ENCODE data around the gene HERPUD2. TPM values are rescaled to one million over a fixed set of nuclear protein-coding genes. Genes with fewer than 3 reads are reported as not detected.

Gene HERPUD2
- total and polyA plus RNA-seq, 2 donors (not counting 3 experiments of a cell fraction or from before 2014, with no cell fraction given): 33.9 to 42.0 TPM

GRCh38 chr7:35658606-35659201 is 36.2 kb downstream of the HERPUD2 start:
- Histone ChIP-seq H3K79me2 (ENCODE audit: control insufficient read depth, insufficient read depth, low read length) (peaks cover 10% of the 10 kb centered on the region), H3K4me2 (ENCODE audit: insufficient read depth, low read length) (no peak overlapping the region), H2AFZ (ENCODE audit: low read depth, low read length) (no peak overlapping the region), H3K9me1 (replicated peaks; ENCODE audit: control insufficient read depth, extremely low read depth, insufficient read depth, low read length) (no peaks in the 10 kb centered on the region), H4K20me1 (replicated peaks; ENCODE audit: control insufficient read depth, extremely low read depth, insufficient read depth, low read length) (no peaks in the 10 kb centered on the region), H3K9ac (replicated peaks; ENCODE audit: extremely low read depth, insufficient read depth, low read length) (no peak overlapping the region), H3K4me3 (replicated peaks in 1 of 3; ENCODE audit: insufficient read depth in 1 of 3, low read depth in 1 of 3, low read length in 3 of 3) (no peak overlapping the region), H3K4me1 (ENCODE audit: control insufficient read depth, extremely low read depth, insufficient read depth, low read length) (no peaks in the 10 kb centered on the region), H3K27me3 (ENCODE audit: control insufficient read depth in 2 of 2, insufficient read depth in 2 of 2, low read length in 2 of 2) (no peaks in the 10 kb centered on the region), H3K27ac (ENCODE audit: insufficient read depth, low read depth, low read length) (no peak overlapping the region), H3K9me3 (replicated peaks; ENCODE audit: control insufficient read depth, insufficient read depth, low read length) (no peaks in the 10 kb centered on the region), H3K36me3 (ENCODE audit: control insufficient read depth in 2 of 2, extremely low read depth in 1 of 2, insufficient read depth in 2 of 2, low read length in 2 of 2) (no peaks in the 10 kb centered on the region)
- BruUV-seq (replicated peaks): no TSS peak
- intact Hi-C loops (cut with micrococcal nuclease): no loop called here
- FAIRE-seq (no peak), DNase-seq (ENCODE audit: low read depth, low spot score) (no peak)
- ChIA-PET POLR2A (no interaction called here), CTCF (interaction anchor here (1.2 to 1.7 kb wide), 2 partner anchors 20 to 23 kb away, joined by 4 read pairs; no protein-coding TSS in a partner anchor)
- dilution Hi-C loops (cut with MboI; ENCODE audit: extremely low pct_ligation_motif_present, low sequenced_read_pairs): no loop called here
- TF ChIP-seq MAX (IDR thresholded peaks at IDR 0.05; ENCODE audit: insufficient read depth, insufficient read length) (no peak), CTCF (IDR thresholded peaks at IDR 0.05; ENCODE audit: extremely low read depth in 1 of 2, insufficient read depth in 1 of 2, low read depth in 1 of 2, low read length in 2 of 2) (no peak), POLR2A (IDR thresholded peaks at IDR 0.05; ENCODE audit: low read depth, low read length) (no peak)

GRCh38 chr7:35657125-35657524 is 37.8 kb downstream of the HERPUD2 start:
- H3K9me3 ChIP-seq (replicated peaks; ENCODE audit: control insufficient read depth, insufficient read depth, low read length): no peaks in the 10 kb centered on the region
- H3K79me2 ChIP-seq (ENCODE audit: control insufficient read depth, insufficient read depth, low read length): peaks cover 19% of the 10 kb centered on the region
- FAIRE-seq: no peak

More at GRCh38 chr7:35657125-35657524, 37.8 kb downstream of the HERPUD2 start:
- Histone ChIP-seq H3K9me1 (replicated peaks; ENCODE audit: control insufficient read depth, extremely low read depth, insufficient read depth, low read length) (no peaks in the 10 kb centered on the region), H2AFZ (ENCODE audit: low read depth, low read length) (no peak overlapping the region), H3K4me3 (replicated peaks in 1 of 3; ENCODE audit: insufficient read depth in 1 of 3, low read depth in 1 of 3, low read length in 3 of 3) (no peak overlapping the region), H3K27me3 (ENCODE audit: control insufficient read depth in 2 of 2, insufficient read depth in 2 of 2, low read length in 2 of 2) (no peaks in the 10 kb centered on the region), H3K4me1 (ENCODE audit: control insufficient read depth, extremely low read depth, insufficient read depth, low read length) (no peaks in the 10 kb centered on the region), H3K9ac (replicated peaks; ENCODE audit: extremely low read depth, insufficient read depth, low read length) (no peak overlapping the region), H3K27ac (ENCODE audit: insufficient read depth, low read depth, low read length) (no peak overlapping the region), H3K4me2 (ENCODE audit: insufficient read depth, low read length) (no peak overlapping the region), H3K36me3 (ENCODE audit: control insufficient read depth in 2 of 2, extremely low read depth in 1 of 2, insufficient read depth in 2 of 2, low read length in 2 of 2) (no peaks in the 10 kb centered on the region), H4K20me1 (replicated peaks; ENCODE audit: control insufficient read depth, extremely low read depth, insufficient read depth, low read length) (no peaks in the 10 kb centered on the region)
- CTCF ChIA-PET: interaction anchor here (1.4 kb wide), 1 partner anchor 20 kb away, joined by 4 read pairs; no protein-coding TSS in a partner anchor
- TF ChIP-seq FOS (IDR thresholded peaks at IDR 0.05; ENCODE audit: borderline replicate concordance, insufficient read depth, low read length): no peak
- TF ChIP-seq MYC (IDR thresholded peaks at IDR 0.05; ENCODE audit: low read depth, low read length): no peak
- TF ChIP-seq CTCF (IDR thresholded peaks at IDR 0.05; ENCODE audit: extremely low read depth in 1 of 2, insufficient read depth in 1 of 2, low read depth in 1 of 2, low read length in 2 of 2): no peak
- TF ChIP-seq JUN (IDR thresholded peaks at IDR 0.05; ENCODE audit: borderline replicate concordance, insufficient read depth, insufficient read length, low read depth): no peak
- TF ChIP-seq POLR2AphosphoS5 (IDR thresholded peaks at IDR 0.05; ENCODE audit: insufficient read depth, low read depth, low read length): no peak
- no peak for TF ChIP-seq EZH2 (IDR thresholded peaks at IDR 0.05; ENCODE audit: borderline replicate concordance, low read depth, low read length, severe bottlenecking)
- no peak for TF ChIP-seq POLR2A (IDR thresholded peaks at IDR 0.05; ENCODE audit: low read depth, low read length)
- no peak for TF ChIP-seq GATA2 (IDR thresholded peaks at IDR 0.05; ENCODE audit: insufficient read depth, insufficient read length, low read depth, low read length)
- no peak for TF ChIP-seq MAX (IDR thresholded peaks at IDR 0.05; ENCODE audit: insufficient read depth, insufficient read length)
- BruUV-seq (replicated peaks): no TSS peak
- POLR2A ChIA-PET: no interaction called here
- intact Hi-C loops (cut with micrococcal nuclease) (no loop called here), dilution Hi-C loops (cut with MboI; ENCODE audit: extremely low pct_ligation_motif_present, low sequenced_read_pairs) (no loop called here)
- DNase-seq (ENCODE audit: low read depth, low spot score): no peak

All from endothelial cell of umbilical vein (primary cell).